Activated T-helper 9 cell treated with anti-CD3 and anti-CD28 coated beads, Interleukin-2, amount 50 U/mL, for 16 hours (primary cell): ENCODE data around the gene CGRRF1.

ENCODE experiments used
- DNase-seq: peaks from one replicate; pipeline ENCODE4 v3.0.0-alpha.2; 2020; ENCODE audit warnings: low read depth

The CGRRF1 gene

DNA sequence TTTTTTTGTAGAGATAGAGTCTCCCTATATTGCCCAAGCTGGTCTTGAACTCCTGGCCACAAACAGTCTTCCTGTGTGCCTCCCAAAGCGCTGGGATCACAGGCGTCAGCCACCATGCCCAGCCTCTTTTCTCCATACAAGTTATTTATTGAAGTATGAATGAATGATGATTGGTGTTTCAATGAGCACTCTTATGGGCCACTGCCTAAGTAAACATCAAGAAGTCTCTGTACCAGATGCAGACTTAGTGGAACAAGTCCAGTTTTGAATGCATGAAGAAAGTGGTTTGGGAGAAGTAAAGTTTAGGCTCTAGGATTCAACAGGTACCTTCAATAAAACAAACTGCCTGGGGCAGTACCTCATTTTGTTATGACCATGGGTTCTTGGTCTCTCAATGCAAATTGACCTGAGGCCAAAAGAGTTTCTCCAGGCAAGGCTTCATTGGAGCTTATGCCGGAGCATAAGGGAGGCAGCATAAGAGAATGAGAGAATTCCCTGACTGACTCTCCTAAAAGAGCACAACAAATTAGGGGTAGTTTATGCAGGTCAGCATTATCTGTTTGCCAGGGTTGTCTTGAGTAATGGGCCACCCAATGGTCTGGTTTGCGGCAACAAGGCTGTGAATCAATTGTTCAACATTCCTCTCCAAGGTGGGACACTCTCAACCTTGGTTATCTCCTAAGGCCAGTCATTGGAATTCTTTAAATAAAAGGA is 19.8 kb upstream of the CGRRF1 start:
- DNase-seq = no peak

DNA sequence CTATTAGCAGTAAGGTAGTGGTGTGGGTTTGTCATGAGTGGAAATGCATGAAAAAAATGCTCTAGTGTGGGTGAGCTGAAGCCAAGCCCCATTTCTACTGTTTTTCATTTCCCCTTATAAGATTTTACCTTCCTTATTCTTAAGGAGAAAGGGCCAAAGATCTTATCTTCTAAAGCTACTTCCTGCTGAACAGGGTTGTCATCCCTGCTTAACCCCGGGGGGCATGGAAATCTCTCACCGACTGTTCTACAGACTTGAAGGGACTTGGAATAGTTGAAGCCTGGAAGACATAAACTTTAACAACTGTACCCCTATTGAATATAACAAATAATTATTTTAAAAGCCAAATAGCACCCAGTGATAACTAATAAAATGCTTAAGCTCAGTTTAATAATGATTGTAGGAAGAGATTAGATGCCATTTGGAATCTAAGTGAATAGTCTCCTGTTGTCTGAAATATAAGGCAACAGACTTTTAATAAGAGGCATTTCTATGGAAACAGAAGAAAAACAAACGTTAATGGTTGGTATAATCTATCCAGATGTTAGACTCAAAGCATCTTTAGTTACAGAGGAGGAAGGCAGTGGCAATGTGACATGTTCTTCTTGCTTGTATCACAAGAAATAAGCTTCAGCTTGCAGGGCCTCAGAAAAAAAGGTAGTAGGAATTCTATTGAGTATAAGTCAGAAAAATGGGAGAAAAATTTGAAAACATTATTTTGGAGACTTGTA is 19.1 kb upstream of the CGRRF1 start:
- no peak for DNase-seq

DNA sequence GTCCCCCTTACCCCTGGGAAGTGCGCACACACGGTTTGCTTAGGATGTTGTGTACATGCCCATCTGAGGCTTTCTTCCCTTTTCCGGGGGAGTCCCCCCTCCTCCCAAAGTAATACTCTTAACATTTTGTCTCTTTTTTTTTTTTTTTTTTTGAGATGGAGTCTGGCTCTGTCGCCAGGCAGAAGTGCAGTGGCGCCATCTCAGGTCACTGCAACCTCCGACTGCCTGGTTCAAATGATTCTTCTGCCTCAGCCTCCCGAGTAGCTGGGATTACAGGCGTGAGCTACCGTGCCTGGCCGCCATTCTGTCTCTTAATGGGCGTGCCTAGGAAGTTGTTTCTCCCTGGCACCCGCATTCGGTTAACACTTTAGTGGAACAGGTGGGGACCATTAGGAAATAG is 16.4 kb upstream of the CGRRF1 start:
- DNase-seq = no peak

DNA sequence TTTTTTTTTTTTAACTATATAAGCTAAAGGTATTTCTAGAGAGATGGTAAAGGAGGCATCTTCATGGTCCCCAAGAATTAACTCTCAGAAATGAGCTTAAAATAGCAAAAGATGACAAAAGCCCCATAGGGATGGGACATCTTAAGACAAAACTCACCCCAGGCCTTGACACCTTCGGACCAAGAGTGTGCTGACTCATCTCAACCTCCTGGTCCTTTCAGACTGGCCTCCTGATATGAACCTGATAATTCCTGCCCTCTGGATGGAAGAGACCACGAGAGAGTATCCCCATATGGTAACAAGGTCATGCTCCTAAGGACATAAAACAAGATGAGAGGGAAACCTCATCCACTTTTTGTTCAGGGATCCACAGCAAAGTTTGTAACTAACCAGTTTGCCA is 12.5 kb upstream of the CGRRF1 start:
- no peak for DNase-seq

DNA sequence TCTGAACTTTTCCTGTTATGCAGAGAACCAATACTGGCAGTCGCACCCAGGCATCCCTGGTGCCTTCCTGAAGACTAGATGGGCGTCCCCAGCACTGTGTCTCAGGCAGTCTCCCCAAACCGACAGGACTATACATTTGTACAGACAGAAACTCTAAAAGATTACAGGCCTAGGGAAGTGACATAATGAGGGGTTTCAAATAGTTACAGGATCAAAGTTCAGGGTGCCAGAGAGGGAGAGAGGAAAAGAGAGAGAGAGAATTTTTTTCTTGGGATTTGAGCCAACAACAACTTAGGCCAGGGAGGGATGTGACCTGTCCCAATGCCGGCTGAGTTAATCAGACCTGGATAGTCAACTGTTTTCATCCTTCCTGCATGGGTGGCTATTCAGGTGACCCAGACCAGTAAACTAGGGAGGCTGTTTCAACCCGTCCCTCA is 11.6 kb upstream of the CGRRF1 start:
- DNase-seq = no peak

DNA sequence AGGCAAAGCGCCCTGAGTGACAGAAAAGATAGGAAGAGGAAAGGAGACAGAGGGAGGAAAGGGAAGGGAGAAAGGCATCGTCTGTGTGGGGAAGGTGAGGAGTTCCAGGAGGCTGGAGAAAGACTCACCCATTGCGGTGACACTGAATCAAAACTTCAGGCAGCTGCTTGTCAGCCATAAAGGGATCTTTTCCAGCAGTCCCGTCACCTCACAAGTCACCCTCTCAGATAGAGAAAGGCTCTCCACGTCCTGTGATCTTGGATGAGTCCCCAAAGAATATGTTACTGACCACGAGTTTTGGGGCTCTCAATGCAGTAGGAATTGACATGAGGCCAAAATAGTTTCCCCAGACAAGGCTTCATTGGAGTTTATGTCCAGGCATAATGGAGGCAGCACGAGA is 11.1 kb upstream of the CGRRF1 start:
- DNase-seq = no peak

DNA sequence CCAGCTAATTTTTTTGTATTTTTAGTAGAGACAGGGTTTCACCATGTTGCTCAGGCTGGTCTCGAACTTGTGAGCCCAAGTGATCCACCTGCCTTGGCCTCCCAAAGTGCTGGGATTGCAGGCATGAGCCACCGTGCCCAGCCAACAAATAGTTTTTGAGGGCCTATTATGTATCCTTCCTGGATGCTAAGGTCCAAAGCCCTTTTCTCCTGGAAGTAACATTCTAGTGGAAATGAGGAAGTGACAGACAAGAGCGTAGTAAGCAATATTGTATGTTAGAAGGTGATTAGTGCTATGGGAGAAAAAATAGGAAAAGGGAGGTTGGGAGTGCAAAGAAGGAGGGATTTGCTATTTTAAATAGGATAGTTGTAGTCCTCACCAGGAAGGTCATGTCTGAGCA is 9.0 kb upstream of the CGRRF1 start:
- no peak for DNase-seq

DNA sequence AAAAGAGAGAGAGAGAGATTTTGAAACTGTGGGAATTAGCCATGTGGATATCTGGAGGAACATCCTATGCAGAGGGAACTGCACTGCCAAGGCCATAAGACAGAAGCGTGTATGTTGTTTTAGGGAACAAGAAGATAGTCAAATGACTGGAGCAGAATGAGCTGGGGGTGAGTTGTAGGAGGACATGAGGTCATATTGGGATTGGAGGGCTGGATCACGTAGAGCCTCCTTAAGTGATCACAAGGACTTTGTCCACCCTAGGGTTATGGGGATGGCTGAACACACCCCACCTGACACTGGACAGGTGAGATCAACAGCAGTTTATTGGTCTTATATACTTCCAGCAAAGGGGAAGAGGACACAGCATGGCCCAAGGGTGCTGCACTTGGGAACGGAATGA is 8.2 kb upstream of the CGRRF1 start:
- DNase-seq = no peak

DNA sequence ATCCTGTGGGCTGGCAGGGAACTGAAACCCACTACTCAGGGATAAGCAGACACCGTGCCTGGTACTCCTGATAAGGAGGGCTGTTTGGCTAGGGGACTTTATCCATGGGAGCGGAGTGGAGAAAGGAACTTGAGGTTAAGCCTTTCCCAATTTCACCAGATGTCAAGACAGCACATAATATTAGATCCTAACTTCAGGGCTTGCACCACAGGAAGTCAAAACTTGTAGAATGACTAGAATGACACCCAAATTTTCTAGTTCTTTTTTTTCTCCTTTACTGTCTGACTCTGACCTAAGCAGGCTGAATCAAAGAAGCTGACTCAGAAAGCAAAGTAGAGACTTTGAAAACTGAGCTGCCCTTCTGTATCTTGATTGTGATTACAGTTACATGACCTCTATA is 7.1 kb upstream of the CGRRF1 start:
- DNase-seq = no peak

DNA sequence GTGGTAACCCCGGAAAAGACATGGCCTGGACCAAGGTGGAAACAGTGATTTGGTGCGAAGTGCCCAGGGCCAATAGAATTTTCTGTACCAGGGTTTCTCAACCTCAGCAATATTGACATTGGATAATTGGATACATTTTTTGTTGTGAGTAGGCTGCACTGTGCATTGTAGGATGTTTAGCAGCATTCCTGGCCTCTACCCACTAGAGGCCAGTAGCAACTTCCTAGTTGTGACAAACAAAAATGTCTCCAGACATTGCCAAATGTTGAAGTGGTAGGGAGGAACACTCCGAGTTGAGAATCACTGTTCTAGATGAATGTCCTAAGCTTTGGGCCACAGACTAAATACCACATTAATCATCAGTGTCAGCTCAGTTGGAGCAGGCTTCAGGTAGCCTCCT is 6.2 kb upstream of the CGRRF1 start:
- DNase-seq = no peak

DNA sequence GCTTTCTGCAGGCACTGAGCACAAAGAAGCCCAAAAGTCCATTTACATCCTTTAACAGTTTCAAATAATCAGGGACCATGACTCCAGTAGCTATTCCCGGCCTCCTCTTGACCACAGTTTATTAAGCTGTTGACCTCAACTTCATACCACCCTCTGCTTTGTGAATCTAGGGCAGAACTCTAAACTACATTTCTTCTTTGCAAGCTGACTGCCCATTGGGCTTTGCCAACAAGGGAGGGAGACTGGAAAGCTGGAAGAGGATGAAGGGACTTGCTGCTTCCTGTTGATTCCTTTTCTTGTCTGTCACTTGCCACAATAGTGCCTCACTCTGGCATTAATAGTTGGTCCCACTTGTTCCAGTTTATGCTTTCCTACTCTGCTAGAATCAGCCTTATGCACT is 2.7 kb downstream of the CGRRF1 start:
- DNase-seq = no peak

DNA sequence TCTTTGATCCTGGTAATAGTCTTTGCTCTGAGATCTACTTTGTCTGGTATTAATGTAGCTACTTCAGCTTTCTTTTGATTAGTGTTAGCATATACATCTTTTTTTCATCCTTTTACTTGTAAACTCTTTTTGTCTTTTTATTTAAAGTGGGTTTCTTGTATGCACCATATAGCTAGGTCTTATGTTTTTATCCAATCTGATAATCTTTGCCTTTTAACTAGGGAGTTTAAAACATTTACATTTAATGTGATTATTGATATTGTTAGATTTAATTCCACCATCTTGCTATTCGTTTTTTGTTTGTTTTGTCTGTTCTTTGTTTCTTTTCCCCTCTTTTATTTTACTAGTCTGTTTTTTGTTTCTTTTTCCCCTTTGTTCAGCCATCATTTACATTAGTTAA is 6.0 kb downstream of the CGRRF1 start:
- DNase-seq = no peak

DNA sequence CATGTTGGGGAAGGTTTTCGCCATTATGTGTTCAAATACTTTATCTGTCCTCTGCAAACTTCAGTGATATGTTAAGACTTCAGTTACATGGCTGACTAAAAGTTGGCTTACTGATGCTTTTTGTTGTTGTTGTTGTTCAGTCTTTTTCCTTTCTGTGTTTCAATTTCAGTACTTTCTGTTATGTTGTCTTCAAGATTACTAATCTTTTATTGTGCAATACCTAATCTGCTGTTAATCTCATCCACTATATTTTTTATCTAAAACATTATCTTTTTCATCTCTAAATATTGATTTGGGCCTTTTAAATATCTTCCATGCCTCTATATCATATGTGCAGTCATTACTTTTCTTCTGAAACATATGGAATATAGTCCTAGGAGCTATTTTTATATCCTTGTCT is 7.0 kb downstream of the CGRRF1 start:
- no peak for DNase-seq

DNA sequence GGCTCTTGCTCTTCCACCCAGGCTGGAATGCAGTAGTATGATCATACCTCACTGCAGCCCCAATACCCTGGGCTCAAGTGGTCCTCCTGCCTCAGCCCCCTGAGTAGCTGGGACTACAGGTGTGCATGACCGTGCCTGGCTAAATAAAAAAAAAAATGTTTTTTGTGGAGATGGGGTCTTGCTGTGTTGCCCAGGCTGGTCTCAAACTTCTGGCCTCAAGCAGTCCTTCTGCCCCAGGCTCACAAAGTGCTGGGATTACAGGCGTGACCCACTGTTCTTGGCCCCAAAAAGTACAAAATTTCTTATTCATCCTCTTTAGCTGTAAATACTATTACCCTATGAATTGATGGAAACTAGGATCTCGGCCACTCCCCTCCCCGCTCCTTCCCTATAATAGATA is 14.7 kb downstream of the CGRRF1 start:
- no peak for DNase-seq

DNA sequence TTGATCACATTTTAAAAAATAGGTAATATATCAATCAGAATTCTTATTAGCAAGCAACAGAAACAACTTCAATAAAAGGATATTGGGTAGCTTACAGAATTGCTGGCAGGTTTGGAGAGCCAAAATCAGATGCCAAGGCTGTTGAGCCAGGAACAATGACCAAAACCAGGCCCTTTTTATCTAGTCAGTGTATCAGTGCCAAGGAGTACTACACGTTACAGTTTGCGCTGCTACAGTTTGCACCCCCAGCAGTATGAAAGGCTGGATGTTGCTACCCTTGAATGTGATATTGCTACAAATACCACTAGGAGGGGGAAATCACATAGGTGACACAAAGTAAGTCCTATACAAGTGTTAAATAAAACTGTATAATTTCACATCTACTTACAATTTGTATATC is 19.3 kb downstream of the CGRRF1 start:
- no peak for DNase-seq

DNA sequence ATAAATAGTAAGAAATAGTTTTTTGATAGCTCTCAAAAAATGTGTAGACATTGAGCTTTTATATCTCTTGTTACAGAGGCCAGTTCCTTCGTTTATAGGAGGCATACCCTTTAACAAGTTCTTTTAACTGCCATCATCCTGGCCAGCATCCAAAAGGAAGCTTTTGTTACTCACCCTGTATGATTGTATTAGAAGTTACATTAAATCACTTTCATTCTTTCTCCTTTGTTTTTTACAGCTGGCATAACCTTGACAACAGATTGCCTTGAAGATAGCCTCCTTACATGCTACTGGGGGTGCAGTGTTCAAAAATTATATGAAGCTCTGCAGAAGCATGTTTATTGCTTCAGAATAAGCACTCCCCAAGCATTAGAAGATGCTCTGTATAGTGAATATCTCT is 20.1 kb downstream of the CGRRF1 start:
- DNase-seq = no peak

DNA sequence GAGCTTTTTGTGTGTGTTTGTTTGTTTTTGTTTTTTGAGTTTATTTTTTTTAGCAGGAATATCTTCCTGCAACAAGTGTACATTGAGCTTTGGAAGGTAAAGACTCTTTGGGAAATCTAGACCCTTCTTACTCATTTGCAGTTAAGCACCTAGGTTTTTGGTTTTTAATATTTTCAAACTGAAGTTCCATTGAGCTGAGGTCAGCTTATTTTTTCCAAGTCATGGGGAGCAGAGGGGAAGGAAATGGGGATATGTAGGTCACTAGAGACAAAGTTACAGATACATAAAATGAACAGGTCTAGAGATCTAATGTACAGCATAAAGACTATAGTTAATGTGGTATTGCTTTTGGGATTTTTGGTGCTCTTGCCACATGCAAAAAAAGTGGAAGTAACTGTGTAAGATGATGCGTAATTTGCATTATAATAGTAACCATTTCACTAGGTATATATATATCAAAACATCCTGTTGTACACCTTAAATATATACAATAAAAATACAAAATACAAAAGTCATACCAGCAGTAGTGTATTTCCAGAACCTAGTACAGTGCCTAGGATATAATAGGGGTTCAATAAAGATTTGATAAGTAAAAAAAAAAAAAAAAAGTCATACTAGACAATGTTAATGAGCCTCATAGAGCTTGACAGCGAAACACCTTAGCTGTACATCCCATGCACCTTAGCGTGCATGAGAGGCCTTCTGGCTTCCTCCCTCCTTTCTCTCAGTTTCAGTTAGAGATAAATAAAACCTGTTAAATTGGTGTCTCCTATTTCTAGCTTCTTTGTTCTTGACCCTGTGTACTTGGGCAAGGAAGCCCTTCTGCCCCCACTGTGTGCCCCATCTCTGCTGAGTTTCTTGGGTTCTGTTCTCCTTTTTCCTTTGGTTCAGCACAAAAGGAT is 22.7 kb downstream of the CGRRF1 start:
- DNase-seq = no peak

DNA sequence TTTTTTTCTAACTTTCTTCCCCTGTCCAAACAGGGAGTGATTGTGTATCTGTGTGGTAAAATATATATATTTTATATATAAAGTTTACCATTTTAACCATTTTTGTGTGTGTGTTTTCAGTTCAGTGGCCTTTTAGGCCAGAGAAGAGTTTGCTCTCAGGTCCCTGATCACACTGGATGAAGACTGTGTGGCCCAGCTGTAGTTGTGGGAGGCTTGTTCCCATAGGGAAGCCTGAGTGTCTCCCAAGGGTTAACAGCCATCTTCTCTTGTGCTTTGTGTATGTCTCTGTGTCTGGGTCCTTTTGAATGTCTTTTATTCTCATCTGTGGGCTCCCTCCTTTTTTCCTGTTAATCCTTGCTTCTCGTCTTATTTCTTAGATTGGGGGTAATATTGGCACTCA is 23.4 kb downstream of the CGRRF1 start:
- DNase-seq = no peak

DNA sequence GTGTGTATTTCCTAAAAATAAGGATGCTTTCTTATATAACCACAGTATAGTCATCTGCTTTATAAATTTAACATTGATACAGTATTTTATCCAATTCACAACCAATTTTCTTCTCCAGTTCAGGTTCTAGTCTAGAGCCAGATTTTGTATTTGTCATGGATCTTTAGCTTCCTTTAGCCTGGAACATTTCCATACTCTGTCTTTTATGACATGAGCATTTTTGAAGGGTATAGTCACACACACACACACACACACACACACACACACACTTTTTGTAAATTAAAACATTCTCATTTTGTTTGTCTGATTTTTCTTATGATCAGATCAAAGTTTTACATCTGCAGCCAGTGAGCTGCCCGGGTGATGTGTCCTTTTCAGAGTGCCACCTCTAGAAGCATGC is 25.4 kb downstream of the CGRRF1 start:
- no peak for DNase-seq

DNA sequence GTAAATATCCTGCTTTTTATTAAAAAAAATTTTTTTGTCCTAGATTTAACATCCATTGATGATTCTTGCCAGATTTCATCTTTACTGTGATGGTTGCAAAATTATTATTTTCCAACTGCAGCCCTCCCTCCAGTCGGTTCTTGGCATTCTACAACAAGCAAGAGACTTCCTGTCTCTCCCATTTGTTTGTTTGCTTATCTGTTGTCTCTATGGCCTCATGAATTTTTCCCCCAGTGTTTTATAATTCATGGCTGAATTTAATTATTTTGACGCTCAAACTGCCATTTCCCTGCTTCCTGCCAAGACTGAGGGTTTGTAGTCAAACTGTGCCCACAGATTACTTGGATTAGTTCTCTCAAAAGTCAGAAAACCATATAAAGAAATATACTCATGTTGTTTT is 25.9 kb downstream of the CGRRF1 start:
- no peak for DNase-seq

DNA sequence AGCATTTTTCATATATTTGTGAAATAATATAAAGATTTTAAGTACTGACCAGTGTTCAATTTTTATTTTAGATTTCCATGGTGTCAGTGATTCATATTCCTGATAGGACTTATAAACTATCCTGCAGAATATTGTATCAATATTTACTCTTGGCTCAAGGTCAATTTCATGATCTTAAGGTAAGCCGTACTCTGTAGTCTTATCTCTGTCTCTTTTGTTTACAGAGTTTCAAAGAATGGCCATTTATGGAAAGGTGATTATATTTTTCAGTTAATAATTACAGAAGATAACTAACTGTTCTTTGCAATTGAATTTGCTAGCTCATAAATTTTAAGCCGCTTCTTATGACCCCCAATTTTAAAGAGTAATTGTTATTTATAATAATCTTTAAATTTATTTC is 27.9 kb downstream of the CGRRF1 start:
- DNase-seq = no peak

DNA sequence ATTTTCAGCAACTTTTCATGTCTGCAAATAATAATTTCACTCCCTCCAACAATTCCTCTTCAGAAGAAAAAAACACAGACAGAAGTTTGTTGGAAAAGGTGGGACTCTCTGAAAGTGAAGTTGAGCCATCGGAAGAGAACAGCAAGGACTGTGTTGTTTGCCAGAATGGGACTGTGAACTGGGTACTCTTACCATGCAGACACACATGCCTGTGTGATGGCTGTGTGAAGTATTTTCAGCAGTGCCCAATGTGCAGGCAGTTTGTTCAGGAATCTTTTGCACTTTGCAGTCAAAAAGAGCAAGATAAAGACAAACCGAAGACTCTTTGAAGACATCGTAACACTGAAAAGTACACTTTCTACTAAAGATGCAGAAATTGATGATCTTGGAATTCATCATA is 28.3 kb downstream of the CGRRF1 start:
- DNase-seq = no peak

DNA sequence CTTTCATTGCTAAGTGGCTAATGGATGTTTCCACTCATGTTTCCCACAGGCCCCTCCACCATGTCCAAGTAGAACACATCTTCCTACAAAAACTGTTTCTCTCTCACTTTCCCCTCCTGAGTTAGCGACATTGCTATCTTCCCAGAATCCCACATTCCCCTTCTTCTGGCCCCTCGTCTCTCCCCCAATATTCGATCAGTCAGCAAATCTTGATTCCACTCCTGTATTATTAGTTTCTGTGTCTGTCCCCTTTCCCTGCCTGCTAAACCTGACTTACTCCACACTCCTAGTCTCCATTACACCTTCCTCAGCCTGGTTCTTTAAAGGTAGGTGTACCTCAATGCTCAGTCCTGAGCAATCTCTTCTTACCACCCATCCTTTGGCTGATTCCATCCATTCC is 37.9 kb downstream of the CGRRF1 start:
- no peak for DNase-seq
